ENCODE data around the gene SH3BGRL3. TPM values are rescaled to one million over a fixed set of nuclear protein-coding genes. Genes with fewer than 3 reads are reported as not detected.

Gene SH3BGRL3
- total RNA-seq, 1 donor from 2014 or later, result 324 TPM

GRCh38 chr1:26277719-26278118 lies 2.2 kb upstream of the SH3BGRL3 start:
- Histone ChIP-seq H3K4me2 (ENCODE audit: low read length) (peak overlapping the region; percentile 97), H3K9ac (ENCODE audit: low read length) (peak overlapping the region; percentile 44), H4K20me1 (ENCODE audit: insufficient read depth, low read length) (peaks cover 26% of the 10 kb centered on the region), H2AFZ (ENCODE audit: low read depth, low read length) (no peak overlapping the region), H3K27ac (ENCODE audit: low read depth, low read length) (peak overlapping the region; percentile 86), H3K4me3 (ENCODE audit: insufficient read depth, low read depth, low read length) (no peak overlapping the region), H3K79me2 (ENCODE audit: insufficient read depth, low read length) (peaks cover 35% of the 10 kb centered on the region), H3K4me1 (ENCODE audit: insufficient read depth, low read length) (peaks cover 68% of the 10 kb centered on the region), H3K27me3 (ENCODE audit: insufficient read depth, low read length) (no peaks in the 10 kb centered on the region), H3K9me3 (ENCODE audit: insufficient read depth, low read depth, low read length) (no peaks in the 10 kb centered on the region), H3K36me3 (ENCODE audit: insufficient read depth, low read length) (peaks cover 16% of the 10 kb centered on the region)
- H3K27ac Mint-ChIP-seq (ENCODE audit: unreplicated experiment), result no peak overlapping the region
- DNase-seq (ENCODE audit: low read depth) (no peak), FAIRE-seq (no peak)
- H3K9me3 Mint-ChIP-seq (ENCODE audit: unreplicated experiment), result no peaks in the 10 kb centered on the region
- no peak for TF ChIP-seq CTCF (IDR thresholded peaks at IDR 0.05; ENCODE audit: insufficient read depth, low read depth, low read length)
- TF ChIP-seq EZH2 (IDR thresholded peaks at IDR 0.05; ENCODE audit: insufficient read depth, low read length), result no peak
- H3K4me3 Mint-ChIP-seq (ENCODE audit: unreplicated experiment), result no peak overlapping the region
- H3K27me3 Mint-ChIP-seq (ENCODE audit: low read depth, unreplicated experiment), result no peaks in the 10 kb centered on the region
- peaks cover 61% of the 10 kb centered on the region for H3K4me1 Mint-ChIP-seq (ENCODE audit: low read depth, unreplicated experiment)
- H3K36me3 Mint-ChIP-seq (ENCODE audit: low read depth, unreplicated experiment), result peaks cover 12% of the 10 kb centered on the region

GRCh38 chr1:26278303-26278702 lies 1.6 kb upstream of the SH3BGRL3 start:
- peak overlapping the region; percentile 86 for H3K27ac ChIP-seq (ENCODE audit: low read depth, low read length)
- peaks cover 74% of the 10 kb centered on the region for H3K4me1 ChIP-seq (ENCODE audit: insufficient read depth, low read length)
- H3K4me3 ChIP-seq (ENCODE audit: insufficient read depth, low read depth, low read length), result no peak overlapping the region
- H2AFZ ChIP-seq (ENCODE audit: low read depth, low read length), result no peak overlapping the region
- H3K27me3 ChIP-seq (ENCODE audit: insufficient read depth, low read length), result no peaks in the 10 kb centered on the region
- no peaks in the 10 kb centered on the region for H3K27me3 Mint-ChIP-seq (ENCODE audit: low read depth, unreplicated experiment)
- peaks cover 10% of the 10 kb centered on the region for H3K36me3 Mint-ChIP-seq (ENCODE audit: low read depth, unreplicated experiment)
- H3K9me3 ChIP-seq (ENCODE audit: insufficient read depth, low read depth, low read length), result no peaks in the 10 kb centered on the region
- peak overlapping the region; percentile 44 for H3K9ac ChIP-seq (ENCODE audit: low read length)
- FAIRE-seq (no peak), DNase-seq (ENCODE audit: low read depth) (peak; percentile 63)
- H3K9me3 Mint-ChIP-seq (ENCODE audit: unreplicated experiment), result no peaks in the 10 kb centered on the region
- peaks cover 41% of the 10 kb centered on the region for H3K79me2 ChIP-seq (ENCODE audit: insufficient read depth, low read length)
- TF ChIP-seq EZH2 (IDR thresholded peaks at IDR 0.05; ENCODE audit: insufficient read depth, low read length) (no peak), CTCF (IDR thresholded peaks at IDR 0.05; ENCODE audit: insufficient read depth, low read depth, low read length) (no peak)
- peaks cover 32% of the 10 kb centered on the region for H4K20me1 ChIP-seq (ENCODE audit: insufficient read depth, low read length)
- peaks cover 16% of the 10 kb centered on the region for H3K36me3 ChIP-seq (ENCODE audit: insufficient read depth, low read length)
- peaks cover 67% of the 10 kb centered on the region for H3K4me1 Mint-ChIP-seq (ENCODE audit: low read depth, unreplicated experiment)
- H3K4me3 Mint-ChIP-seq (ENCODE audit: unreplicated experiment), result peak overlapping the region; percentile 40
- H3K27ac Mint-ChIP-seq (ENCODE audit: unreplicated experiment), result no peak overlapping the region
- peak overlapping the region; percentile 97 for H3K4me2 ChIP-seq (ENCODE audit: low read length)

- peak overlapping the region; percentile 91 for H3K27ac Mint-ChIP-seq (ENCODE audit: unreplicated experiment)
Measured at GRCh38 chr1:26278724-26279455, 996 bp upstream of the SH3BGRL3 start.

More at GRCh38 chr1:26278724-26279455, 996 bp upstream of the SH3BGRL3 start:
- H4K20me1 ChIP-seq (ENCODE audit: insufficient read depth, low read length), result peaks cover 38% of the 10 kb centered on the region
- peaks cover 80% of the 10 kb centered on the region for H3K4me1 ChIP-seq (ENCODE audit: insufficient read depth, low read length)
- H3K27ac ChIP-seq (ENCODE audit: low read depth, low read length), result peak overlapping the region; percentile 86
- H3K9me3 ChIP-seq (ENCODE audit: insufficient read depth, low read depth, low read length), result no peaks in the 10 kb centered on the region
- peak; percentile 55 for DNase-seq (ENCODE audit: low read depth)
- Mint-ChIP-seq H3K27me3 (ENCODE audit: low read depth, unreplicated experiment) (no peaks in the 10 kb centered on the region), H3K9me3 (ENCODE audit: unreplicated experiment) (no peaks in the 10 kb centered on the region), H3K4me3 (ENCODE audit: unreplicated experiment) (peak overlapping the region; percentile 89), H3K4me1 (ENCODE audit: low read depth, unreplicated experiment) (peaks cover 71% of the 10 kb centered on the region), H3K36me3 (ENCODE audit: low read depth, unreplicated experiment) (peaks cover 11% of the 10 kb centered on the region)
- H3K36me3 ChIP-seq (ENCODE audit: insufficient read depth, low read length), result peaks cover 16% of the 10 kb centered on the region
- H2AFZ ChIP-seq (ENCODE audit: low read depth, low read length), result no peak overlapping the region
- H3K27me3 ChIP-seq (ENCODE audit: insufficient read depth, low read length), result no peaks in the 10 kb centered on the region
- peak overlapping the region; percentile 85 for H3K9ac ChIP-seq (ENCODE audit: low read length)
- H3K4me2 ChIP-seq (ENCODE audit: low read length), result peak overlapping the region; percentile 97
- TF ChIP-seq EZH2 (IDR thresholded peaks at IDR 0.05; ENCODE audit: insufficient read depth, low read length), result no peak
- no peak for TF ChIP-seq CTCF (IDR thresholded peaks at IDR 0.05; ENCODE audit: insufficient read depth, low read depth, low read length)
- no peak for FAIRE-seq
- peak overlapping the region; percentile 73 for H3K4me3 ChIP-seq (ENCODE audit: insufficient read depth, low read depth, low read length)
- peaks cover 47% of the 10 kb centered on the region for H3K79me2 ChIP-seq (ENCODE audit: insufficient read depth, low read length)

Measured in astrocyte (in vitro differentiated cells and primary cell).